NCI-H226 (cell line): ENCODE data around the gene TGFB1.
"Not testable (repeated sequence)": the region's sequence is repeated elsewhere in the genome, so short reads cannot be mapped to it uniquely, and the experiment has no call there.

Source experiments
- DNase-seq: peaks from one replicate; pipeline ENCODE4 v3.0.0-alpha.2; 2015

The TGFB1 gene

GRCh38 chr19:41353466-41354342 is at the start of gene TGFB1:
Gene TGFB1 (minus strand): TSS chr19:41353922. CDS start chr19:41353044, 878 bp downstream.
- DNase-seq, result peak; percentile 81

GRCh38 chr19:41402010-41402409 is 48.3 kb upstream of the TGFB1 start:
- no peak for DNase-seq

- DNase-seq, result no peak
Measured at GRCh38 chr19:41401483-41401882, 47.8 kb upstream of the TGFB1 start.

DNA sequence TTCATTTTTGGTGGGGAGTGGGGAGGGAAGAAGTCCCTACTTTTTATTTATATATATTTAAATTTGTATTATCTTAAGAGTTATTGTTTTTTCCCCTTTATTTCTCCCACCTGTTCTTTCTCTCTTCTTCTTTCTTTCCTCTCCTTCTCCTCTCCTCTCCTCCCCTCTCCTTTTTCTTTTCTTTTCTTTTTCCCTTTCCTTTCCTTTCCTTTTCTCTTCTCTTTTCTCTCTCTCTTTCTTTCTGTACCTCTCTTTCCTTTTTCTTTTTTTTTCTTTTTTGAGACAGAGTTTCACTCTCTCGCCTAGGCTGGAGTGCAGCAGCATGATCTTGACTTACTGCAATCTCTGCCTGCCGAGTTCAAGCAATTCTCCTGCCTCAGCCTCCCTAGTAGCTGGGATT is 45.8 kb upstream of the TGFB1 start:
- DNase-seq, result no peak

DNA sequence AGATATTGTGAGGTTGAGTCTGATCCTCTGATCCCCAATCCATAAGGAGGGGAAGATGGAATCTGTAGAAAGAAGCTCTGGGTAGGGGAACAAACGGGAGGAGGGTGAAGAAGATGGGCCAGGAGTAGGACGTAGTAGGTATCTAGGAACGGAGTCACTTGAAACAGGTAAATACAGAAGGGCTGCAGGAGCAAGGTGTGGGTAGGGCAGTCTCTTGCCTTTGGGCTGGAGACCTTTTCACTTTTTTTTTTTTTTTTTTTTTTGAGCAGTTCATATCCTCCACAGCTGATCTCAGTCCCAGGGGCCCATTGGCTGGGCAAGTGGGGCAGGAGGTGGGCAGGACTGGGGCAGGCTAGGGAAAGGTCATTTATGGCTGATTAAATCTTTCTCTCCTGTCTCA is 45.4 kb upstream of the TGFB1 start:
- no peak for DNase-seq

- DNase-seq, result no peak
Measured at GRCh38 chr19:41398598-41398997, 44.9 kb upstream of the TGFB1 start.

DNA sequence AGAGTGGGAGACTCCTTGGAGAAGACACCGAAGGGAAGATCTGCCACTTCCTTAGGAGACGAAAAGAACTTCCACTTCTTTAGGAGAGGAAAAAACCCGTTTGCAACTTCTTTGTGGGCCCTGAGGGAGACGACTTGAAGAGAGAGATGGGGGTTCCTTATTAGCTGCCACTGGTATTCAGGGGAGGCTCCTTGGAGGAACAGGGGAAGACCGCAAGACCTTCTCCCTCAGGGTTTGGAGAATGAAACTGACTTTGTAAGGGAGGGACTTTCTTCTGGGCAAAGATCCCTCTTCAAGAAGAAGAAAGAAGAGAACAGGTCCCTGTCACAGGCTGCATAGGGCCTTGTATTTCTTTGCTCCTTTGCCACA is 44.3 kb upstream of the TGFB1 start:
- no peak for DNase-seq

- DNase-seq, result peak; percentile 98
Measured at GRCh38 chr19:41397086-41398049, 43.6 kb upstream of the TGFB1 start, which contains the start of the genes BCKDHA and EXOSC5. Gene BCKDHA (plus strand): TSS chr19:41397818. CDS start chr19:41397828, 10 bp downstream. Gene EXOSC5 (minus strand): TSS chr19:41397359. CDS start chr19:41397328, 31 bp downstream.

DNA sequence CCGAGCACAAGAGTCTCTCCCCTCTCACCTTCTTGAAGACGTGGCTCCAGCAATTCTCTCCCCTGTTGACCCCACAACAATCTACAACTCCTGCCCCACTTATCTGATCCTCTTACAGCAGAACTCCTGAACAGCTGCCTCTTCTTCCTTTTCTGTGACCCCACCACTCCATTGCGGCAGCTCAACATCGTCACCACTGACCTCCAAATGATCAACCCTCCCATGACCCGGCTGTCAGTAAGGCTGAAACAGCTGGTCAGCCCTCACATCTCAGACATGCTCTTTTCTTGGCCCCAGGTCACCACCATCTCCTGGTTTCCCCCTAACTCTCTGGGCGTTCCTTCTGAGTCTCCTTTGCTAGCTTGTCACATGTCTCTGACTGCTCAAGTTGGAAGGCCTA is 41.6 kb upstream of the TGFB1 start:
- DNase-seq, result no peak

DNA sequence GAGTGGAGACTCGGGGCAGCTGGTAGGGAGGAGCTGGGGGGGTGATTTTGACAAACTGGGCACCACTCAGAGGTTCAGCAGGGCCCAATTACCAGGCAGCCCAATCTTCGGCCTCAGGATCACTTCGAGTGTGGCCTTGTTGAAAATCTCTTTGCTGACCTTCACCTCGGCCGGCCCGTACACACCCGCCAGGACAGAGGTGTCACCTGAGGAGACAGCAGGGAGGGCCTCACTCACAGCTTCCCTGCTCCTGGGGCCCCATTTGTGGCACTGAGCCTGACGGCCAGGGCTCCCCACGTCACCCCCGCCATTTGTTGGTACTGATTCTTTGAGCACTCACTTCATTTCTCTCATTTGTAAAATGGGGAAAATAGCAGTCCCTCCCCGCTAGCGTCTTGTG is 39.1 kb upstream of the TGFB1 start:
- DNase-seq, result no peak

DNA sequence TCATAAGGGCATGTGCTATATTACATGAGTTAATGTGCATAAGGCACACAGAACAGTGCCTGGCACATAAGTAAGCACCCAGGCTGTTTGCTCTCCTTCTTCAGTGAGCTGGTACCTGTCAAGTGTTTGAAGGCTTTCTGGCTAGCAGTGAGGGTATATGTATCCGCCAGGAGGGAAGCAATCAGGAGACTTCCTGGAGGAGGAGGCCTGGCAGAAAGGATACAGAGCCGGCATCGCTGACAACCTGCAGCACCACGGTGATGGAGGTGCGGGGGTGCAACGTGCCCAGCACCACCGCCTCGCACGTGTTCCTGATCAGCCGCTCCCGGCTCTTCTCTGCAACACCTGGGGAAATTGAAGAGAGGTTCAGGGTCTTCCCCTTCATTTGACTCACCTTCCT is 37.9 kb upstream of the TGFB1 start:
- no peak for DNase-seq

- DNase-seq, result no peak
Measured at GRCh38 chr19:41386442-41386841, 32.7 kb upstream of the TGFB1 start.

DNA sequence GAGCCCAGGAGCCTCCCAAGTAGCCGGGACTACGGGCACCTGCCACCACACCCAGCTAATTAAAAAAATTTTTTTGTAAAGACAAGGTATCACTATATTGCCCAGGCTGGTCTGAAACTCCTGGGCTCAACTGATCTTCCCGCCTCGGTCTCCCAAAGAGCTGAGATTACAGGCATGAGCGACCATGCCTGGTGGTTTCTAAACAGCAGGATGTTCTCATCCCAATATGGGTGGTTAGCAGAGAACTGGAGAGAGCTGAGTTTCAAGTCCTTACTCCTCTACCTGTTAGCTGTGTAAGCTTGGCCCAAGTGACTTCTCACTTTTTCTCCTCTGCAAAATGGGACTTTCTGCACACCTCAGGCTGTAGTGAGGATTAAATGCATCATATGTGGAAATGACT is 30.6 kb upstream of the TGFB1 start:
- DNase-seq, result no peak

GRCh38 chr19:41381536-41381935 is 27.8 kb upstream of the TGFB1 start:
- DNase-seq, result not testable (repeated sequence)

- DNase-seq, result no peak
Measured at GRCh38 chr19:41377977-41378709, 24.4 kb upstream of the TGFB1 start.

DNA sequence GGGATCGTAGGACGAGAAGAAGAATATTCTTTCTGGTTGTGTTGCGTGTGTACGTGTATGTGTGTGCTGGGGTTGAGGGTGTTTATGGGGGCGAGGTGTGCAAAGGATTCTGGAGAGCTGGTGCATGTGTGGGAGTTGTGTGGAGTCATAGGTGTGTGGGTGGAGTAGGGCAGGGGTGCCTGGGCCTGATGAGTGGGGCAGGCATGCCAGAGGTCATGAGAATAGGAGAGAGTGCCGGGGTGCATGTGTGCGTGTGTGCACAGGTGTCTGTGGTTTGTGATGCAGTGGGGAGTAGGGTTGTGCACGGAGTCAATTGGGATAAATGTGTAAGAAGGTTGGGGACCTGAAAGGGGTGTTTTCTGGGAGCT is 23.3 kb upstream of the TGFB1 start:
- no peak for DNase-seq

- no peak for DNase-seq
Measured at GRCh38 chr19:41376241-41376997, 22.7 kb upstream of the TGFB1 start, which contains the start of gene TMEM91. Gene TMEM91 (plus strand): TSS chr19:41376533. CDS start chr19:41378310, 1,777 bp downstream.

DNA sequence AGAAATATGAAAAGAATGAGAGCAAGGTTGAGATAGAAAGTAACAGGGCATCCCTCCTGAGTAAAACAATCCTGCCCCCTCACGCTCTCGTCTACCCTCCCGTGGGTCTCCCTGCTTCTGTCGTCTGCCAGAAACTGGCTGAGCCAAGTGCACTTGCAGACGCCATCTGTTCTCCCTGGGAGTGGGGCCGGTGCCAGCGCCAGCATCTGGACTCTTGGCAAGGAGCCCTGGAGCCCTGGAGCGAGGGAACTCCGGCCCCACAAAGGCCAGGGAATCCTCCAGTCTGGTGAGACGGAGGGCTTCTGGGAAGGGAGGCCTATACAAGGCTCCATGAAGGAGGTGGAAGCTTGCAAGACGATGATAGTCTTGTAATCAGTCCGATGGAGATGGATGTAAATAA is 20.3 kb upstream of the TGFB1 start:
- peak; percentile 24 for DNase-seq

DNA sequence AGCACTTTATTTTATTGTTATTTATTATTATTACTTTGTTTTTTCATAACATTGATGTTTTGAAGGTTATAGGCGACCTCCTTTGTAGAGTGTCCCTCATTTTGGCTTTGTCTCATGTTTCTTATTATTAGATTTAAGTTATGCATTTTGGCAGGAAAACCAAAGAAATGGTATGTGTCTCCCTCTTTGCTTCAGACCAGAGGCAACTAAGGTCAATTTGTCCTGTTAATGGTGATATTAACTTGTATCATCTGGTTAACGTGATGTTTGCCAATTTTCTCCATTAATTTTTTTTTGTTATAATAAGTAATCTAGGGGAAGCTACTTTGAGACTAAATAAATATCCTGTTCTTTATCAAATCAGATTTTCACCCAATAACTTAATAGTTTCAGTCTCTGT is 18.8 kb upstream of the TGFB1 start:
- no peak for DNase-seq

DNA sequence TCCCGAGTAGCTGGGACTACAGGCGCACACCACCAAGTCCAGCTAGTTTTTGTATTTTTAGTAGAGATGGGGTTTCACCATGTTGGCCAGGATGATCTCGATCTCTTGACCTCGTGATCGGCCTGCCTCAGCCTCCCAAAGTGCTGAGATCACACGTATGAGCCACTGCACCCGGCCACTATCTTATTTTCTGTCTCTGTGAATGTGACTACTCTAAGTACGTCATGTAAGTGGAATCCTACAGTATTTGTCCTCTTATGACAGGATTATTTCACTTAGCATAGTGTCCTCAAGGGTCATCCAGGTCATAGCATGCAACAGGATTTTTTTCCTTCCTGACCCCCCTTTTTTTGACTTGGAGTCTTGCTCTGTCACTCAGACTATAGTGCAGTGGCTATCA is 17.8 kb upstream of the TGFB1 start:
- DNase-seq, result no peak

DNA sequence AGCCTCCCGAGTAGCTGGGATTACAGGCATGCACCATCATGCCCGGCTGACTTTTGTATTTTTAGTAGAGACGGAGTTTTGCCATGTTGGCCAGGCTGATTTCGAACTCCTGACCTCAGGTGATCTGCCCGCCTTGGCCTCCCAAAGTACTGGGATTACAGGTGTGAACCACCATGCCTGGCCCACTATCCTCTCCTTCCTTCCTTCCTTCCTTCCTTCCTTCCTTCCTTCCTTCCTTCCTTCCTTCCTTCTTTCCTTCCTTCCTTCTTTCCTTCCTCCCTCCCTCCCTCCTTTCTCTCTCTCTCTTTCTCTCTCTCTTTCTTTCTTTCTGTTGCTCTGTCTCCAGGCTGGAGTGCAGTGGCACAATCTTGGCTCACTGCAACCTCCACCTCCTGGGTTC is 17.4 kb upstream of the TGFB1 start:
- DNase-seq, result not testable (repeated sequence)

GRCh38 chr19:41369769-41370168 is 16.0 kb upstream of the TGFB1 start:
- no peak for DNase-seq
